ENCODE results near the gene PLD2. TPM values are rescaled to one million over a fixed set of nuclear protein-coding genes. Genes with fewer than 3 reads are reported as not detected.
A peak's percentile ranks its signal among the peaks of the same experiment; 100 is the strongest.

PLD2 gene
- total and polyA plus RNA-seq, 9 of the 15 experiments (the other 6 are each of a cell fraction or from before 2014, with no cell fraction given), result 0.20 to 7.5 (median 3.3) TPM

GRCh38 chr17:4838309-4838785 is 31.4 kb downstream of the PLD2 start (continued):
- TF ChIP-seq CBFB (CRISPR knock-in tag; IDR thresholded peaks at IDR 0.05) (no peak), ARID2 (IDR thresholded peaks at IDR 0.05) (no peak), MEIS2 (IDR thresholded peaks at IDR 0.05; ENCODE audit: partially characterized antibody) (peak; percentile 1), NRF1 (conservative IDR thresholded peaks at IDR 0.05 in 1 of 2, IDR thresholded peaks at IDR 0.05 in 1 of 2) (no peak), GATA2 (CRISPR knock-in tag; IDR thresholded peaks at IDR 0.05) (peak; percentile 12; the same call in 1 of the 2 replicates), CUX1 (CRISPR knock-in tag; IDR thresholded peaks at IDR 0.05) (no peak), ZNF184 (CRISPR knock-in tag; IDR thresholded peaks at IDR 0.05) (no peak), ZNF121 (CRISPR knock-in tag; conservative IDR thresholded peaks at IDR 0.05) (no peak), CHD4 (IDR thresholded peaks at IDR 0.05; ENCODE audit: insufficient read depth, insufficient replicate concordance, low read depth, low read length, poor library complexity, severe bottlenecking) (no peak), BHLHE40 (IDR thresholded peaks at IDR 0.05; ENCODE audit: low read length) (peak; percentile 60), MYBL2 (IDR thresholded peaks at IDR 0.05; ENCODE audit: low read depth) (no peak), MYBL2 (CRISPR knock-in tag; IDR thresholded peaks at IDR 0.05; ENCODE audit: borderline replicate concordance) (no peak), HES1 (IDR thresholded peaks at IDR 0.05; ENCODE audit: low read depth) (0 out of 2 replicates have a peak, but pooled peaks have one; percentile 58), POLR2AphosphoS5 (IDR thresholded peaks at IDR 0.05; ENCODE audit: control insufficient read depth, insufficient read depth, low read depth, low read length) (peak; percentile 52; the same call in 1 of the 2 replicates), ETV1 (tag; conservative IDR thresholded peaks at IDR 0.05; ENCODE audit: low read depth) (peak; percentile 52), SMAD2 (IDR thresholded peaks at IDR 0.05; ENCODE audit: low read depth, low read length) (no peak), ZNF77 (CRISPR knock-in tag; IDR thresholded peaks at IDR 0.05) (no peak), KLF16 (IDR thresholded peaks at IDR 0.05) (peak; percentile 43; the same call in 1 of the 2 replicates), NEUROD1 (IDR thresholded peaks at IDR 0.05; ENCODE audit: borderline replicate concordance, low read depth, low read length, partially characterized antibody) (peak; percentile 23), TBP (optimal IDR thresholded peaks at IDR 0.05; ENCODE audit: low read depth, low read length) (peak; percentile 35), NCOA1 (IDR thresholded peaks at IDR 0.05; ENCODE audit: low read depth) (no peak; the same call in 1 of the 2 replicates), PHTF2 (CRISPR knock-in tag; IDR thresholded peaks at IDR 0.05) (no peak), ZNF224 (CRISPR knock-in tag; IDR thresholded peaks at IDR 0.05) (no peak), SAP30 (IDR thresholded peaks at IDR 0.05; ENCODE audit: borderline replicate concordance, insufficient read depth, low read depth, low read length, poor library complexity, severe bottlenecking) (peak; percentile 55), HMGN3 (IDR thresholded peaks at IDR 0.05; ENCODE audit: borderline replicate concordance, extremely low read depth, insufficient read length, low read depth, low read length) (no peak)
